Fibroblast of pulmonary artery (primary cell): ENCODE data around the gene EPGN.
"Not testable (repeated sequence)": the region's sequence is repeated elsewhere in the genome, so short reads cannot be mapped to it uniquely, and the experiment has no call there.

Source experiments
- DNase-seq: peaks from one replicate; pipeline ENCODE4 v3.0.0-alpha.2; 2010; ENCODE audit warnings: low read depth
- H3K4me3 ChIP-seq: replicated peaks from 2 replicates; pipeline ENCODE4 v1.5.1; 2011; ENCODE audit warnings: low read depth, mild to moderate bottlenecking, control low read depth, low read length, moderate library complexity
- CTCF ChIP-seq: IDR thresholded peaks from 2 replicates; pipeline ENCODE4 v1.5.1; 2011; ENCODE audit warnings: mild to moderate bottlenecking, control low read depth, low read length, inconsistent platforms; ENCODE audit errors: missing control alignments

Gene EPGN

GRCh38 chr4:74339501-74339900 is 31.2 kb downstream of the EPGN start:
- H3K4me3 ChIP-seq, result no peak overlapping the region
- no peak for TF ChIP-seq CTCF
- DNase-seq, result no peak

- H3K4me3 ChIP-seq, DNase-seq: not testable (repeated sequence)
Observed at GRCh38 chr4:74340421-74340820, 32.2 kb downstream of the EPGN start.

- DNase-seq, result no peak
- H3K4me3 ChIP-seq, result no peak overlapping the region
- TF ChIP-seq CTCF, result no peak
Observed at GRCh38 chr4:74344031-74344430, 35.8 kb downstream of the EPGN start.

- H3K4me3 ChIP-seq, result no peak overlapping the region
- no peak for TF ChIP-seq CTCF
- no peak for DNase-seq
Observed at GRCh38 chr4:74353858-74354257, 45.6 kb downstream of the EPGN start.

GRCh38 chr4:74357965-74358364 is 49.7 kb downstream of the EPGN start:
- no peak overlapping the region for H3K4me3 ChIP-seq
- DNase-seq, result no peak
- TF ChIP-seq CTCF, result no peak

- no peak overlapping the region for H3K4me3 ChIP-seq
Observed at GRCh38 chr4:74361671-74362070, 53.4 kb downstream of the EPGN start.

GRCh38 chr4:74362347-74362746 is 54.1 kb downstream of the EPGN start:
- no peak for DNase-seq
- H3K4me3 ChIP-seq, result no peak overlapping the region
- TF ChIP-seq CTCF, result no peak

More at GRCh38 chr4:74361671-74362070, 53.4 kb downstream of the EPGN start:
- no peak for DNase-seq
- TF ChIP-seq CTCF, result no peak

GRCh38 chr4:74364256-74364651 is 56.0 kb downstream of the EPGN start:
- TF ChIP-seq CTCF, result no peak
- no peak for DNase-seq
- peak overlapping the region; percentile 63 for H3K4me3 ChIP-seq
